ENCODE results near the gene PRKAR2B. TPM values are rescaled to one million over a fixed set of nuclear protein-coding genes. Genes with fewer than 3 reads are reported as not detected.

The PRKAR2B gene
- total RNA-seq, 4 donors from 2014 or later: 3.0 to 28.1 (median 5.7) TPM

DNA sequence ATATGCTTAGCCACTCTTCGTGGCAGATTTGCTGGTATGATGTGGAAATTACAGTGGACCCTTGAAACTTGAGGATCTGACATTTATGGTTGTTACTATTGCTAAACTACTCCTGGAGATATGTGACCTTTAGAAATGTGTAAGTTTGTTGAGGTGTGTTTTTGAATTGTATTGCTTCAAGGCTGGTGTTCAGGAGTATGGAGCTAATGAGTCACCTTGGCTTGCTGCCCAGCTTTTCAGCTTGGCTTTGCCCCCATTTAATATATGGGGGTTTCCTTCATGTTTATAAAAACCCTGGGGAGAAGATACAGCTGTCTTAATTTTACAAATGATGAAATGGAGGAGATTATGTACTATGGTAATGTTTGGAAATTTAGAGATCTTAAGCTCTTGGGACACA is 135.9 kb downstream of the PRKAR2B start:
- H3K36me3 ChIP-seq: peaks cover 0 to 48% (median 0%) of the 10 kb centered on the region in 3 donors
- peaks cover 0 to 19% (median 3%) of the 10 kb centered on the region in 4 donors for H3K4me1 ChIP-seq
- TF ChIP-seq POLR2A (IDR thresholded peaks at IDR 0.05): no peak
- no peak for TF ChIP-seq CTCF (IDR thresholded peaks at IDR 0.05)
- H3K27me3 ChIP-seq: no peaks in the 10 kb centered on the region
- H3K27ac ChIP-seq: peak overlapping the region in 2 of 4 donors; percentile 5 to 44
- no peaks in the 10 kb centered on the region for H3K9me3 ChIP-seq
- H3K4me3 ChIP-seq: no peak overlapping the region
- DNase-seq: peak in 1 of 3 donors; percentile 66

DNA sequence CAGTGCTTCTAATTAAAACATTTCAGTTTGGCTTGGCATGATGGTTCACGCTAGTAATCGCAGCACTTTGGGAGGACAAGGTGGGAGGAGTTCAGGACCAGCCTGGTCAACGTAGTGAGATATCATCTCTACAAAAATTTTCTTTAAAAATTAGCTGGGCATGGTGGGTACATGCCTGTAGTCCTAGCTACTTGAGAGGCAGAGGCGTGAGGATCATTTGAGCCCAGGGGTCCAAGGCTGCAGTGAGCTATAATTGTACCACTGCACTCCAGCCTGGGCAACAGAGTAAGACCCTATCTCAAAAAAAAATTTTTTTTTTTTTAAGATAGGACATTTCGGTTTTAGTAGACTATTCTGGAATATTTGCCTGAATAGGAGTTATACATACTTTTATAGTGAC is 136.7 kb downstream of the PRKAR2B start:
- TF ChIP-seq POLR2A (IDR thresholded peaks at IDR 0.05) (no peak), CTCF (IDR thresholded peaks at IDR 0.05) (no peak)
- H3K4me1 ChIP-seq: peaks cover 0 to 19% (median 3%) of the 10 kb centered on the region in 4 donors
- H3K27ac ChIP-seq: peak overlapping the region in 1 of 4 donors; percentile 0
- no peak for DNase-seq
- H3K4me3 ChIP-seq: no peak overlapping the region
- no peaks in the 10 kb centered on the region for H3K9me3 ChIP-seq
- no peaks in the 10 kb centered on the region for H3K27me3 ChIP-seq
- H3K36me3 ChIP-seq: peaks cover 0 to 56% (median 0%) of the 10 kb centered on the region in 3 donors

DNA sequence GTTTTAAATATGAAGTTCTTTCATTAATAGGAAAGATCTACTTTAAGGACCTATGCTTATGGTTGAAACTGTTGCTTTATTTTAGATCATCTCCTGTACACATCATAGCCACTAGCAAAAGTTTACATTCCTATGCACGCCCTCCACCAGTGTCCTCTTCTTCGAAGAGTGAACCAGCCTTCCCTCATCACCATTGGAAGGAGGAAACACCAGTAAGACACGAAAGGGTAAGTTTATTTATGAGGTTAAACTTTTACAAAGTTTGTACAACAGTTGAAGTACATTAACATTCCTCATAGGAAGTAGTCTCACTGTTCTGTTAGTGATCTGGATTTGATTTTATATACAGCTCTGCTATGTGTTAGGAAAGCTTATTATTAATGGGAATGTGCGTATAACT is 141.2 kb downstream of the PRKAR2B start:
- no peak overlapping the region for H3K27ac ChIP-seq
- peaks cover 0 to 3% (median 0%) of the 10 kb centered on the region in 4 donors for H3K4me1 ChIP-seq
- H3K4me3 ChIP-seq: no peak overlapping the region
- TF ChIP-seq CTCF (IDR thresholded peaks at IDR 0.05): no peak
- TF ChIP-seq POLR2A (IDR thresholded peaks at IDR 0.05): no peak
- no peak for DNase-seq
- H3K27me3 ChIP-seq: no peaks in the 10 kb centered on the region
- H3K9me3 ChIP-seq: no peaks in the 10 kb centered on the region
- H3K36me3 ChIP-seq: peaks cover 0 to 98% (median 0%) of the 10 kb centered on the region in 3 donors

GRCh38 chr7:107186240-107186639 is 141.7 kb downstream of the PRKAR2B start:
- no peak for DNase-seq
- H3K36me3 ChIP-seq: peaks cover 0 to 100% (median 0%) of the 10 kb centered on the region in 3 donors

DNA sequence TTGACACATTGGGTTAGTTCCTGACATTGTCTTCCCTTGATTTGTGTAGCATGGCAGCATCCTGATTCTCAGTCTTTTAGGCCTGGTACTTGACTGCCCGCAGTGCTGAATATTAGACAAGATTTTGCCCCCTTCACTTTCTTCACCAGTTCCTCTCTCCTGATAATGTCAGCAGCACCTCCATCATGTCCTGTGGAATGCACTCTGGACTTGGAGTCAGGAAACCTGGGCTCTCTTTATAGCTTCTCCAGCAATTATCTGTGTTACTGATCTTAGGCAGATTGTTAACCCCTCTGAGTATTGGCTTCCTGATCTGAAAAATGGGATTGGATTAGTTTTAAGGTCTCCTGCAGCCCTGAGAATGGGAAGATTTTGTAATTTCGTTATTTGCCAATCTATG is 143.3 kb downstream of the PRKAR2B start:
- no peak for DNase-seq
- no peak overlapping the region for H3K4me3 ChIP-seq
- TF ChIP-seq CTCF (IDR thresholded peaks at IDR 0.05): no peak
- TF ChIP-seq POLR2A (IDR thresholded peaks at IDR 0.05): no peak
- no peaks in the 10 kb centered on the region for H3K27me3 ChIP-seq
- peaks cover 0 to 100% (median 0%) of the 10 kb centered on the region in 3 donors for H3K36me3 ChIP-seq
- H3K4me1 ChIP-seq: no peaks in the 10 kb centered on the region
- no peaks in the 10 kb centered on the region for H3K9me3 ChIP-seq
- H3K27ac ChIP-seq: no peak overlapping the region

More at GRCh38 chr7:107186240-107186639, 141.7 kb downstream of the PRKAR2B start:
- no peak for TF ChIP-seq CTCF (IDR thresholded peaks at IDR 0.05)
- no peak for TF ChIP-seq POLR2A (IDR thresholded peaks at IDR 0.05)
- Histone ChIP-seq H3K9me3 (no peaks in the 10 kb centered on the region), H3K4me1 (no peaks in the 10 kb centered on the region), H3K4me3 (no peak overlapping the region), H3K27ac (no peak overlapping the region), H3K27me3 (no peaks in the 10 kb centered on the region)

- Histone ChIP-seq H3K27me3 (no peaks in the 10 kb centered on the region), H3K36me3 (peaks cover 0 to 100% (median 0%) of the 10 kb centered on the region in 3 donors), H3K4me1 (no peaks in the 10 kb centered on the region), H3K9me3 (no peaks in the 10 kb centered on the region), H3K27ac (no peak overlapping the region), H3K4me3 (no peak overlapping the region)
- TF ChIP-seq POLR2A (IDR thresholded peaks at IDR 0.05) (no peak), CTCF (IDR thresholded peaks at IDR 0.05) (no peak)
- no peak for DNase-seq
These were observed 145.6 kb downstream of the PRKAR2B start for GRCh38 chr7:107190090-107190489.

Measured in Peyer's patch (tissue), 4 donors.